GM18499 (cell line): ENCODE data around the gene PARP6.

Source experiments
- ATAC-seq: cut with Tn5 transposase; IDR thresholded peaks from one replicate; pipeline ENCODE4 v1.9.1; 2021; ENCODE audit warnings: moderate number of reproducible peaks; ENCODE audit not compliant: insufficient read depth, unreplicated experiment

PARP6 gene, protein sequence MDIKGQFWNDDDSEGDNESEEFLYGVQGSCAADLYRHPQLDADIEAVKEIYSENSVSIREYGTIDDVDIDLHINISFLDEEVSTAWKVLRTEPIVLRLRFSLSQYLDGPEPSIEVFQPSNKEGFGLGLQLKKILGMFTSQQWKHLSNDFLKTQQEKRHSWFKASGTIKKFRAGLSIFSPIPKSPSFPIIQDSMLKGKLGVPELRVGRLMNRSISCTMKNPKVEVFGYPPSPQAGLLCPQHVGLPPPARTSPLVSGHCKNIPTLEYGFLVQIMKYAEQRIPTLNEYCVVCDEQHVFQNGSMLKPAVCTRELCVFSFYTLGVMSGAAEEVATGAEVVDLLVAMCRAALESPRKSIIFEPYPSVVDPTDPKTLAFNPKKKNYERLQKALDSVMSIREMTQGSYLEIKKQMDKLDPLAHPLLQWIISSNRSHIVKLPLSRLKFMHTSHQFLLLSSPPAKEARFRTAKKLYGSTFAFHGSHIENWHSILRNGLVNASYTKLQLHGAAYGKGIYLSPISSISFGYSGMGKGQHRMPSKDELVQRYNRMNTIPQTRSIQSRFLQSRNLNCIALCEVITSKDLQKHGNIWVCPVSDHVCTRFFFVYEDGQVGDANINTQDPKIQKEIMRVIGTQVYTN

DNA sequence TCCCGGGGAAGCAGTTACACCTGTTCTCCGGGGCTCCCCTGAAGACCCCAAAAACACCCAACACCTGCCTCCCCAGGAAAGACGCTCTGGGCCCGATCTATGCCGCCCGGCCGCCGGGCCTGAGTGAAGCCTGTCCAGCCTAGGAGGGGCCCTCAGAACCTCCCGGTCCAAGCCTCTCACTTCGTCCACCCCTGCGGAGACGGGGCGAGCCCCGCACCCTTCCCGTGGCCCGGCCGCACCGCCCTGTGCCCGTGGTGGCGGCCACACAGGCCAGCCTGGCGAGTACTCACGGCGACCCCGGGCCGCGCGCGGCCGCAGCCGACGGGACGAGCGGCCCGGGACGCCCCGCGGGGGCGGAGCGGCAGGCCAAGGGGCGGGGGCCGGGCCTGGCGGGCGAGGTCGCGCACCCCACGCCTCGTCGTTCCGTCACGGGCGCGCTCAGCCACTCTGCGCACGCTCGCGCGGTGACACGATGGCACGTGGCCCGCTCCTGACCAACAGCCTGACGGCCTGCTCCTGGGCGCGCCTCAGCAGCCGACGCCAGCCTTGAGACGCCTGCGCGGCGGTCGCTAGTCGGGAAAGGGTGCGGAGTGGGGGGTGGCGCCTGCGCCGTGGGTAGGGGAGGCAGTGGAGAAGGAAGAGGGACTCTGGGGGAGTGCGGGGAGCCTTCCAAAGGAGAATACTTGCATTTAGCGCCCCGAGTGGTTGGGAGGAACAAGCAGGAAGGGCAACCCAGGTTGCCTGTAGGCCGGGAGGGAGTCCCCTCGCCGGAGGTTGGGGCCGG is at the start of gene PARP6:
PARP6 (minus strand) TSS at position 342 of the 784 bp plus-strand sequence. CDS start 5,077 bp downstream, outside the sequence.
- ATAC-seq, result peak; percentile 79

GRCh38 chr15:72319985-72320671 is 47.8 kb upstream of the PARP6 start, which contains the start of gene CELF6:
TSS of gene CELF6 (minus strand) at chr15:72320157. CDS start at chr15:72319874, 283 bp downstream.
- ATAC-seq, result no peak

- ATAC-seq, result no peak
Measured at GRCh38 chr15:72319360-72319984, 47.1 kb upstream of the PARP6 start.

DNA sequence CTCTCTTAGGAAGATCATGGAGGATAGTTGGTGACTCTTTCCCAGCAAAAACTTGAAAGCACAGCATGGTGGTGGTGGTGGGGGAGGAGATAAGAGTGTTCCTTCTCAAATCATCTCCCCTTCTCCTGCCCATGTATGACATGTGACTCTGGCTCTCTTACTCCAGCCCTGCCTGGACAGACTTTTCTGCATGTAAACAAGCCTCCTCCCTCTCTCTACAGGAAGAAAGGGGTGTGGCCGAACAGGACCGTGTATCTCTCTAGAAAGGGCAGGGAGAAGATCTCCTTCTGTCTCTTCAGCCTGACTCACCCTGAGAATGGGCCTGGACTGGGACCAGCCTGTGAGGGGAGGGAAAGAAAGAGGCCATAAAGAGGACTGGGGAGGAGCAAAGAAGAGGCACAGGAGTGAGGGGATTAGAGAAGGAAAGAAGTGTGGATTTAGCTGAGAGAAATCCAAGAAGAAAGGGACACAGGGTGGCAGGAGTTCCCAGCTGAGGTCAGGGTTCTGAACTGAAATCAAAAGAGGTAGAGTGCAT is 46.1 kb upstream of the PARP6 start:
- ATAC-seq, result no peak

DNA sequence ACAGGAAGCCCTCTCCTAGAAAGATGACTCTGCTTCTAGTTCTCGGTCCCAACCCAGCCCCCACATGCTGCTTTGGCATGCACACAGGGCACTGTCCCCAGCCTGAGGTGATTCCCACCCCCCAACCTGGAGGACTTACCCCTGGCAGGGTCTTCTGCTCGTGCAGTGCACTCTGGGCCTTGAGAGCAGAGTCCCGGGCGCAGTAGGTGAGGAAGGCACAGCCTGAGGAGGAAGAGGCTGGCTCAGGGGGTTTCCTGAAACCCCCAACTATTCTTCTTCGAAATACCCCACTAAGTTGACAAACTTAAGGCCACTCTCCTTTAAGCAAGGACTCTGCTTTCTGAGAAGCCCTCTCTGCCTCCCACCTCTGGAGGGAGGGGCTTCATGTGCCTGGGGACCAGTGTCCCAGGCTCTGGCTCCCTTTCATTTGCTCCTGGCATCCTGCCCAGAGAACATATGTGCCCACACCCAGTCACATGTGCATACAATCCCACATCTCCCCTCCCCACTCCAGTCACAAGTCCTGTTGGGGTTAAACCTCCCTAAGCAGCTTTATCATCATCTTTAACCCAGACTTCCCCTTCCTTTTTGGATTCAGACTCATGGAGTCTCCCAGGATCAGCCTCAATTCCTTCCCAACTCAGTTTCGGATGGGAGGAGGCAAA is 43.5 kb upstream of the PARP6 start:
- no peak for ATAC-seq

- no peak for ATAC-seq
Measured at GRCh38 chr15:72313881-72314280, 41.5 kb upstream of the PARP6 start.

GRCh38 chr15:72313448-72313840 is 41.1 kb upstream of the PARP6 start:
- no peak for ATAC-seq

DNA sequence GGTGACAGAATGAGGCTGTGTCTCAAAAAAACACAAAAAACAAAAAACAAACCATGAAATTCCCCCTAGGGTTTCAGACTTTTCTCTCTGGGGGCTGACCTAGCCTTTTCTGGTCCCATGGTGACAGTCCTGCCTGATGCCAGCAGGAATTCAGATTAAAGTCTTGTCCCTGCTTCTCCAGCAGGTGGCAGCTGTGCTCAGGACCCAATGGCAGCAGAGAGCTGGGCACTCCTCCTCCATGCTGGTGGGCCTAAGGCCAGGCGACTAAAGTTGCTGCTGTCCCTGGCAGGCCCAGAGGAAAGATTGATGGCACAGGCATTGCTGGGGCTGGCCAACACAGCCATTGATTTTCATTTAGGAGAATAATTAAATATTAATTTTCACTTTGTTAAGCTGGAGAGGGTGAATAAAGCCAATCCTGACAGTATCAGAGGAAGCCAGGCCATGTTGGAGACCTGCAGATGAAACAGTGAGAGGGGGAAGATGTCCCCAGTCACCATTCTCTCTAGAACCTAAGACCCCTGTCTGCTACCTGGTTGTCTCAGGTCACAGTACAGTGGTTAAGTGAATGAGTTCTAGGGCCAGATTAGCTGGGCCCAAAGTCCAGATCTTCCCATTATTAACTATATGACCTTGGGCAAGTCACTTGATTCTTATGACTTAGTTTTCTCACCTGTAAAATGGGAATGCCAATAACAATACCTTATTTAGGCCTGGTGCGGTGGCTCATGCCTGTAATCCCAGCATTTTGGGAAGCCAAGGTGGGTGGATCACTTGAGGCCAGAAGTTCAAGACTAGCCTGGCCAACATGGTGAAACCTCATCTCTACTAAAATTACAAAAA is 40.5 kb upstream of the PARP6 start:
- ATAC-seq, result no peak

DNA sequence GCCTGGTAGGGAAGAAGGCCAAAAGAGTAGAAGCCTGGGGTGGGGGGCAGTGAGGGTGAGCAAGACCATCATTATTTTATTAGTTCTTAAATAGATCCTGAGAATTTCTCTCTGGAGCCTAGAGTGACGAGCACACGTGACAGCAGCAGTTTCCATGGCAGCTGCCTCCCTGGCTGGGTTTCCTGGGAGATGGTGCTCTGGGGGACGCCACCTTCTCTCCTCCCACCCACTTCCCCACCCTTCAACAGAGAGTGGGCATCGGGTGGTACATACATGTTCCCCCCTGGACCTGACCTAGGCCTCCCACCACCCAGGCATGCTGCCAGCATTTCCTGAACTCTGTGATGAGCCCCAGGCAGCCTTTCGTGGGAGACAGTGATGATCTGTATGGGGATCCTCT is 34.7 kb upstream of the PARP6 start:
- ATAC-seq, result no peak

DNA sequence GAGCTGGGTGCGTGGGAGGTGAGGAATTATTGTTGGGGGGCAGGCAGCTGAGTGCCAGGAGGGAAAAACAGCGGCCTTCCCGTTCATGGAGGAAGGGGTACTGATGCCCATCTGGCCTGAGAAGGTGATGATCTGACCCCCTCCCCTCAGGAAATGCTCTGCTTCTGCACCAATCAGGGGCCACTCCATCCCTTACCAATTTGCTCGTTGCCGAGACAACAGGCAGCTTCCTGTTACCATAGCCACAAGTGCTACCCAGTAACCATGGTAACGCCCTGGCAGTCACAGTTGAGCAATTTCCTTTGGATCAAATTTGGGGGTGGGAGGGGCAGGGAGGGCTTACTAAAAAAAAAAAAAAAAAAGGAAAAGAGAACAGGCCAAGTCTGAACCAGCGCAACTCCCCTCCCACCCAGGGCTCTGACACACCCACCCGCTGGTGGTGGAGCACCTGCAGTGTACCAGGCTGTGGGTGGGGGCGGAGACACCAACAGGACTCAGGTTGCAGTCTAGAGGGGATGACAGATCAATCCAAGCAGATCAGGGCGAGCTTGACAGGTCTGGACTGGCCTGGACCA is 33.9 kb upstream of the PARP6 start:
- ATAC-seq, result no peak

- no peak for ATAC-seq
Measured at GRCh38 chr15:72304596-72304995, 32.2 kb upstream of the PARP6 start.

- ATAC-seq, result no peak
Measured at GRCh38 chr15:72302955-72303354, 30.6 kb upstream of the PARP6 start.

GRCh38 chr15:72289597-72290325 is 17.4 kb upstream of the PARP6 start:
- ATAC-seq, result no peak

DNA sequence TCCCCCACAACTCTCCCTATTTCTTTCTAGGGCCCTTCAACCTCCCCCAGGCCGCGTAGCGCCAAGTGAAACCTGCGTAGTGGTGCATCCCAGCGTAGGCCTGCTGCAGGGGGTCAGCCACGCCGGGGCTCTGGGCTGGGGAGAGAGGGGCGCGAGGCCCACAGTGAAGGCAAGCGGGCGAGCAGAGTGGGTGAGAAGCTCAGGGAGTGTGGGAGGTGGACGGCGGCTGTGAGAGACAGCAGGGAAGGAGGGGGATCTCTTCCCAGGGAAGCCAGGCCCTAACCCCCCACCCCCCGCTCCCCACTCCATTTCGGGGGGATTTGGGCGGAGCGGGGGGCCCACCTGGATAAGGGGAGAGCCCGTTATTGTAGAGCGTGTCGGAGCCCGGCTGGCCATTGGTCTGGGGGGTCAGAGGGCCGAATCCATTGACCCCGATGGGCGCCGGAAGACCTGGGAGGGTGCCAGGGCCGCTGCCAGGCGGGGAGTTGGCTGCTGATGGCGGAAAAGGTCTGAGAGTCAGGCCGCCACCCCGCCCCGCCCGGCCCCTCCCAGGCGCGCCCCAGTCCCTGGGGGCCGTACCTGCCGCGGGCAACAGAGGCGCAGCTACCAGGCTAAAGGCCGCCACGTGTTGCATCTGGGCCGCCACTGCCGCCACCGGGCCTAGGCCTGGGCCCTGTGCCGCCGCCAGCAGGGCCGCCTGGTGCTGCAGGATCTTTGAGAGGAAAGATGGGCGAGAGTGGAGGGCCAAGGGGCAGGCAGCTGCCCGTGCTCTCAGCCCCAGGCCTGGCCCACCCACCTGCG is 16.6 kb upstream of the PARP6 start:
- ATAC-seq, result no peak

GRCh38 chr15:72285927-72286516 is 13.7 kb upstream of the PARP6 start:
- ATAC-seq, result no peak

DNA sequence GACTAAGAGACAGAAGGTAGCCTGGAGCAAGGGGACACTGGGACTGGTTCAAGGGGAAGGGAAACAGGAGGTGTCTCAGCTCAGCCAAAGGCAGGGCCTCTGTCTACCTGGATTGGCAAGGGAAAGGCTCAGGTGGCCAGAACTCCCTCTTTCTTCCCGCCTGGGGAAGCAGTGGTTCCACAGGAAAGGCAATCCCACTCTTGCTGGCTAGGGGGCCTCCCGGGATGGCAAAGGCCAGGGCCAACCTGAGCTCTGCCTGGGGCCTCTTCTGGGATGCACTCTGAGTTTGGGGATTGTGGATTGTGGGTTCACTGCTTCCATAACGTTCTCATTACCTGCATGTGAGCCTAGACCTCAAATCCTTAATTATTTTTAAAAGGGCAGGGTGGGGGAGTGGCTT is 13.0 kb upstream of the PARP6 start:
- no peak for ATAC-seq
